Esophagus muscularis mucosa (tissue), 4 donors: ENCODE data around the gene TOP2A. TPM values are rescaled to one million over a fixed set of nuclear protein-coding genes. Genes with fewer than 3 reads are reported as not detected.

Experiments used
- DNase-seq: peaks from one replicate; pipeline ENCODE4 v3.0.0-alpha.2; 2017; ENCODE audit errors: extremely low spot score
- H3K27ac ChIP-seq, 4 donors: fragments of 200-600 bp; sonication (generic); replicated peaks in 1 of 4; 1 replicate in 3 of 4; 2 replicates in 1 of 4; pipeline ENCODE4 v1.5.1; 2016 to 2019; ENCODE audit warnings: mild to moderate bottlenecking in 1 of 4
- H3K27me3 ChIP-seq, 4 donors: fragments of 200-600 bp; sonication (generic); one replicate each; pipeline versions ENCODE4 v1.5.1 to v1.6.0; 2016 to 2019
- H3K36me3 ChIP-seq, 4 donors: fragments of 200-600 bp; sonication (generic); one replicate each; pipeline ENCODE4 v1.5.1; 2016 to 2019
- H3K4me1 ChIP-seq, 4 donors: fragments of 200-600 bp; sonication (generic); one replicate each; pipeline ENCODE4 v1.5.1; 2016 to 2019
- H3K4me3 ChIP-seq, 4 donors: fragments of 200-600 bp; sonication (generic); 1 replicate in 2 of 4; 2 replicates in 2 of 4; pipeline ENCODE4 v1.5.1; 2016 to 2019; ENCODE audit warnings: mild to moderate bottlenecking in 4 of 4, moderate library complexity in 1 of 4
- H3K9me3 ChIP-seq, 4 donors: fragments of 200-600 bp; sonication (generic); 1 replicate in 3 of 4; 2 replicates in 1 of 4; pipeline ENCODE4 v1.5.1; 2016 to 2019
- EP300 ChIP-seq: sonication (generic); formaldehyde crosslinking; IDR thresholded peaks from one replicate; pipeline ENCODE4 v1.6.1; 2017; ENCODE audit warnings: antibody characterized with exemption
- POLR2A ChIP-seq: fragments of 450-650 bp; IDR thresholded peaks from one replicate; pipeline ENCODE4 v1.6.1; 2017; ENCODE audit warnings: antibody characterized with exemption, moderate library complexity, mild to moderate bottlenecking, low read depth
- POLR2AphosphoS5 ChIP-seq, 2 donors: sonication (generic); formaldehyde crosslinking; IDR thresholded peaks; one replicate each; pipeline ENCODE4 v1.6.1; 2017; ENCODE audit warnings: antibody characterized with exemption in 2 of 2
- WGBS: methylation state at CpG from one replicate; pipeline ENCODE4 v1.1.5; 2018; 5-methylcytosine and 5-hydroxymethylcytosine counted together
- intact Hi-C: fragments of 100-400 bp; cut with DNase I; formaldehyde crosslinking; loops from one replicate; pipeline ENCODE4 v1.15.1; 2023
- total RNA-seq, 4 donors: library from RNA; depleted of rRNA; stranded (reverse); fragments of >200 nt; gene quantifications; one replicate each; pipeline versions ENCODE4 v1.1.0 to v1.2.1, GENCODE V29; 2016
- TF ChIP-seq, protein P1 (sequence below), 3 experiments: fragments of 200-600 bp in 2 of 3; fragments of 450-650 bp in 1 of 3; sonication (generic) in 2 of 3; IDR thresholded peaks; one replicate each; pipeline ENCODE4 v1.5.1; 2017 to 2019; ENCODE audit warnings: antibody characterized with exemption in 3 of 3, mild to moderate bottlenecking in 2 of 3, moderate library complexity in 1 of 3

Gene TOP2A
- total RNA-seq, 4 donors from 2014 or later, result under 0.01 to 1.4 (median 0.30) TPM

DNA sequence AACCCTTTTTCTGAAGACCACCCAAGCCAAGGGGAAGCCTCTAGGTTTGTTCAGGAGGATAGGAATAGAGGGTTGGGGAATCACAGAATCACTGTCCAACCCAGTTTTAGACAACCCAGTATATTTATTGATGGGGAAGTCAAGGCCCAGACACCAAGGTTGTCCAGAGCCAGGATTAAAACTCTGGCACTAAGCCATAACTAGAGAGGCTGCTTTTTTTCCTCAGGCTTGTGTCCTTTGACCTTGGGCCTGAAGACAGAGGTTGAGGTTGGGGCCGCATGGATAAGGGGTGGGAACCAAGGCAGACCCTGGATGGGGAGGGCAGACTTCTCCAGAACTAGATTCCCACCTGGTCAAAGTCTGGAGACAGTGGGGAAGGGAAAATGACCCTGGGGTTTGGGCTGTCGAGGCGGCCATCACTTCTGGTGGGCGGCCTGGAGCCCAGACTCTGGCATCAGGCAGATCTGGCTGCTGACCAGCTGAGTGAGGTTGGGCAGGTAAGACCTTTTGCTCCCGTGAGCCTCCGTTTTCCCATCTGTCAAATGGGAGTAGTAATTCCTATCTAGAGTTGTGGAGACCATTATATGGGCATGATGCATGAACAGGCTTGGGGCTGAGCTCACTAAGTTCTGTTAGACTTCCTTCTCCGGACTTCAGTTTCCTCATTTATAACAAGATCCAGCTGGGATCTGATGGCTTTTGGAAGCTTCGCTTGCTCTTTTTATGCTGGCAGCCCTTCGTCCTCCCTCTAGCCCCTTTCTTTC, 43.5 kb upstream of the TOP2A start:
- no peak for DNase-seq
- intact Hi-C loops, result no loop called here
- 63% methylated on average over 9 of the region's 9 CpGs for WGBS
- TF ChIP-seq POLR2AphosphoS5 (IDR thresholded peaks at IDR 0.05) (peak in 1 of 2 donors; percentile 58), POLR2A (no peak), EP300 (no peak)
- TF ChIP-seq, protein P1, sequence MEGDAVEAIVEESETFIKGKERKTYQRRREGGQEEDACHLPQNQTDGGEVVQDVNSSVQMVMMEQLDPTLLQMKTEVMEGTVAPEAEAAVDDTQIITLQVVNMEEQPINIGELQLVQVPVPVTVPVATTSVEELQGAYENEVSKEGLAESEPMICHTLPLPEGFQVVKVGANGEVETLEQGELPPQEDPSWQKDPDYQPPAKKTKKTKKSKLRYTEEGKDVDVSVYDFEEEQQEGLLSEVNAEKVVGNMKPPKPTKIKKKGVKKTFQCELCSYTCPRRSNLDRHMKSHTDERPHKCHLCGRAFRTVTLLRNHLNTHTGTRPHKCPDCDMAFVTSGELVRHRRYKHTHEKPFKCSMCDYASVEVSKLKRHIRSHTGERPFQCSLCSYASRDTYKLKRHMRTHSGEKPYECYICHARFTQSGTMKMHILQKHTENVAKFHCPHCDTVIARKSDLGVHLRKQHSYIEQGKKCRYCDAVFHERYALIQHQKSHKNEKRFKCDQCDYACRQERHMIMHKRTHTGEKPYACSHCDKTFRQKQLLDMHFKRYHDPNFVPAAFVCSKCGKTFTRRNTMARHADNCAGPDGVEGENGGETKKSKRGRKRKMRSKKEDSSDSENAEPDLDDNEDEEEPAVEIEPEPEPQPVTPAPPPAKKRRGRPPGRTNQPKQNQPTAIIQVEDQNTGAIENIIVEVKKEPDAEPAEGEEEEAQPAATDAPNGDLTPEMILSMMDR (IDR thresholded peaks at IDR 0.05), result no peak
- Histone ChIP-seq H3K27ac (peak overlapping the region; percentile 65 to 98 (median 79)), H3K27me3 (no peaks in the 10 kb centered on the region), H3K4me1 (peaks cover 52 to 82% (median 77%) of the 10 kb centered on the region in 4 donors), H3K4me3 (no peak overlapping the region), H3K36me3 (peaks cover 0 to 28% (median 13%) of the 10 kb centered on the region in 4 donors), H3K9me3 (no peaks in the 10 kb centered on the region)

DNA sequence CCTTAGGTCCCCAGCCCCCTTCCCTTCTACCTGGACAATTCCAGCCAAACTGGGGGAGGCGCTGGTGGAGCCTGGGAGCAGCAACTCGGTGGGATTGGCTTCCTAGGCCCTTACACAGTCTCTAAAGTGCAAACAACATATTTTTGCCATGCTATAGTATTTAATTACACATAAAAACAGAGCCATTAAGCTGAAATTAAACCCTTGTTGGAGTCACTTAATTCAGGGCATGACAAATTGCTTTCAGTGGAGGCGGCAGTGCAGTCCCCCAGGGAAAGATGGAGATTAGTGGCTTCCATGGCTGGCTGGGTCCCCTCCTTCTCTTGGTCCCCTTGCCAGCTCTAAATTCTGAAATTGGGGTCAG, 42.9 kb upstream of the TOP2A start:
- peaks cover 54 to 87% (median 83%) of the 10 kb centered on the region in 4 donors for H3K4me1 ChIP-seq

DNA sequence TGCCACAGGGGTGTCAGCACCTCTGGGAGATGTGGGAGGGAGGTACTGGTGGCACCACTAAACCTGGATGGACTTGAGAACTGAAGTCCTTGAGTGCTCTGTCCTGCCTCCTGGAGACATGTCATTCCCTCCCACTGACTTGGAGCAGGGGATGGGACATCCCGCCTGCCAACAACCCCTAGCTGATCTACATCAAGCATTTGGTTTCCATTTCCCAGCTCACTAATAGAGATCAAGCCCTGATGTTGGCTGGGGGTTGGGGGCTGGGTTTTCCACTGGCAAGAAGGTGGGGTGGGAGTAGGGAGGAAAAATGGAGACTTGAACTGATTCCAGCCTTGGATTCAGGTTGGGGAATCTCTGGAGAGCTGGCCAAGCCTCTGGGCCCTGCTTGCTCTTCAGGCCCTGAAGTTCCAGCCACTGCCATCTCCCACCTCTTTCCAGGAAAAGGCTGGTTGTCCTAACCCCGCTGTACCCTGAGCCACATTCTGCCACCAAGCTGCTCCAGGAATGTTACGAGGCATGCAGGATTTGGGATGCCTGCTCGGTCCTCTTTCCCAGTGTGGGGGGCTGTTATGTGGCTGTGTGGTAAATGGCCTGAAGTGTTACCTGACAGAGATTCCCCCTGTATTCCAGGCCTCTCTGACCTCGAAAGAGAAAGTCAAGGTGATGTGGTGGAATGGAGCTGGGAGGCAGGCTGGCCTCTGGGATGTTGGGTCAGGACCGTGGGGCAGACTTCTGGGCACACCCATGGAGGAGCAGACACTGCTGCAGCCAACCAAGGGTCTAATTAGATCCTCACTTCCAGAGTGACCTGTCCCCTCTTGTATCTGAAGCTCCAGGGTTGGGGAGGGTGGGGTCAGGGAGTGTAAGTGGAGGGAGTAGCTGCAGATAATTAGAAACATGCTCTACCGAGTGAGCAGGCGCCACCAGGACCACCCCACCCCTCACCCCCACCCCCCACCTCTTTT, 42.2 kb upstream of the TOP2A start:
- Histone ChIP-seq H3K9me3 (no peaks in the 10 kb centered on the region), H3K4me3 (no peak overlapping the region), H3K36me3 (peaks cover 0 to 41% (median 25%) of the 10 kb centered on the region in 4 donors), H3K4me1 (peaks cover 54 to 91% (median 88%) of the 10 kb centered on the region in 4 donors), H3K27me3 (no peaks in the 10 kb centered on the region), H3K27ac (peak overlapping the region; percentile 65 to 98 (median 79))
- DNase-seq, result no peak
- intact Hi-C loops, result no loop called here
- TF ChIP-seq POLR2A (no peak), POLR2AphosphoS5 (IDR thresholded peaks at IDR 0.05) (peak in 1 of 2 donors; percentile 14)
- WGBS, result 67% methylated on average over 4 of the region's 8 CpGs

More for the DNA sequence above, 42.9 kb upstream of the TOP2A start:
- intact Hi-C loops, result no loop called here
- Histone ChIP-seq H3K9me3 (no peaks in the 10 kb centered on the region), H3K27me3 (no peaks in the 10 kb centered on the region), H3K4me3 (no peak overlapping the region), H3K36me3 (peaks cover 0 to 34% (median 18%) of the 10 kb centered on the region in 4 donors), H3K27ac (peak overlapping the region; percentile 65 to 98 (median 79))
- no peak for DNase-seq
- 65% methylated on average over 3 of the region's 3 CpGs for WGBS
- no peak for TF ChIP-seq POLR2AphosphoS5 (IDR thresholded peaks at IDR 0.05)
- no peak for TF ChIP-seq EP300

- Histone ChIP-seq H3K36me3 (peaks cover 9 to 50% (median 34%) of the 10 kb centered on the region in 4 donors), H3K27me3 (no peaks in the 10 kb centered on the region), H3K4me3 (no peak overlapping the region), H3K9me3 (no peaks in the 10 kb centered on the region), H3K4me1 (peaks cover 54 to 99% (median 96%) of the 10 kb centered on the region in 4 donors), H3K27ac (peak overlapping the region; percentile 78 to 98 (median 88))
- 78% methylated on average over 12 of the region's 12 CpGs for WGBS
- no peak for DNase-seq
- TF ChIP-seq, protein P1 (IDR thresholded peaks at IDR 0.05), result no peak
- TF ChIP-seq POLR2AphosphoS5 (IDR thresholded peaks at IDR 0.05) (no peak), POLR2A (no peak), EP300 (no peak)
- intact Hi-C loops, result no loop called here
These were observed 41.3 kb upstream of the TOP2A start for GRCh38 chr17:40458851-40459482.

DNA sequence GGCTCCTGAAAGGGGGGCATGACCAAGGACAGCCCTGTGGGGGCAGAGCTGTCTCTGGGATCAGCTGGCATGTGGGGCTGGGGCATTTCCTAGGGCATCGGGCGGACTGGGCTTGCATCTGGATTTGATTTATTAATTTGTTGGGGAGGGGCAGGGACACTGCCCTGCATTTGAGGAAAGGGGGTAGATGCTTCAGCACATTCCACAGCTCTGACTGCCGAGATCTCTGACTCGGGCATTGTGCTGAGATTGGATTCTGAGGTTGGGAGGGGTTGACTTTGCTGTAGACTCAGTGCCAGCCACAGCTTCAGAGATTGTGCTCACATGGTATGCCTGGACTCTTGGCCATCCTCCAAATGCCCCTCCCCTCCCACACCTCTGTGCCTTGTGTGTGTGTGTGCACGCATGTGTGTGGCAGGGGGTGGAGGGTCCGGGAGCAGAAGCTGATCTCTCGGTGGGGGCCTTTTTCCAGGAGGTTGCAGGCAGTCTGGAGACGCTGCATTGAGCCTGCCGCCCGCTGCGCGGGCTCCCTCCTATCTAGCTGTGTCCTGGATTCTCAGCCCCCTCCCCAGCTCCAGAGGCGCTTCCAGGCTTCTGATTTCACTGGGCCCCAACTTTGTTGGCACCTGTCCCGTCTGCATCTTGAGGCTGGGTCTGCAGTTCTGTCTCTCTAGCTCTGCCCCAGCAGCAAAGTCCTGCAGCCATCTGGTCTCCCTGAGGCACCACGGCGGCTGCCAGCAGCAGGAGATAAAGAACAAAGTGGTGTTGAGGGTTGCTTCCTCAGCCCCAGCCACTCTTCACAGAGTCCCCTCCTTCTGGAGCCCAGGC, 40.5 kb upstream of the TOP2A start:
- Histone ChIP-seq H3K27me3 (no peaks in the 10 kb centered on the region), H3K4me1 (peaks cover 61 to 99% (median 97%) of the 10 kb centered on the region in 4 donors)
- no peak for DNase-seq

More for the DNA sequence above, 40.5 kb upstream of the TOP2A start:
- 18% methylated on average over 15 of the region's 16 CpGs for WGBS
- Histone ChIP-seq H3K27ac (peak overlapping the region; percentile 78 to 98 (median 88)), H3K4me3 (no peak overlapping the region), H3K9me3 (no peaks in the 10 kb centered on the region), H3K36me3 (peaks cover 15 to 58% (median 42%) of the 10 kb centered on the region in 4 donors)
- TF ChIP-seq EP300, result no peak
- peak in 1 of 2 donors; percentile 52 for TF ChIP-seq POLR2AphosphoS5 (IDR thresholded peaks at IDR 0.05)
- intact Hi-C loops, result no loop called here
